ENCODE results near the gene CHKB.

The CHKB gene

GRCh38 chr22:50571264-50572175 lies 11.1 kb downstream of the CHKB start:
- no peak for DNase-seq

GRCh38 chr22:50570861-50571260 lies 11.8 kb downstream of the CHKB start:
- DNase-seq: no peak

- DNase-seq: no peak
Measured at GRCh38 chr22:50569896-50570535, 12.6 kb downstream of the CHKB start.

- no peak for DNase-seq
Measured at GRCh38 chr22:50569041-50569459, 13.6 kb downstream of the CHKB start.

GRCh38 chr22:50568626-50569025 lies 14.0 kb downstream of the CHKB start:
- no peak for DNase-seq

GRCh38 chr22:50567721-50568252 lies 14.9 kb downstream of the CHKB start:
- no peak for DNase-seq

GRCh38 chr22:50564289-50564688 lies 18.4 kb downstream of the CHKB start:
- DNase-seq: no peak

GRCh38 chr22:50563413-50564160 lies 19.1 kb downstream of the CHKB start:
- peak; percentile 11 for DNase-seq

GRCh38 chr22:50562523-50563412 lies 19.9 kb downstream of the CHKB start, which contains the start of gene SYCE3:
Gene SYCE3, minus strand, starts transcription at chr22:50562919. Its CDS starts 6,514 bp downstream, at chr22:50556405.
- peak; percentile 96 for DNase-seq

- no peak for DNase-seq
Measured at GRCh38 chr22:50561401-50562358, 21.0 kb downstream of the CHKB start.

GRCh38 chr22:50560034-50560433 lies 22.6 kb downstream of the CHKB start:
- no peak for DNase-seq

GRCh38 chr22:50556703-50557102 lies 25.9 kb downstream of the CHKB start:
- DNase-seq: no peak

GRCh38 chr22:50553310-50553709 lies 29.3 kb downstream of the CHKB start:
- no peak for DNase-seq

GRCh38 chr22:50551160-50551752 lies 31.4 kb downstream of the CHKB start:
- no peak for DNase-seq

GRCh38 chr22:50550395-50550794 lies 32.3 kb downstream of the CHKB start:
- DNase-seq: no peak

- DNase-seq: no peak
Measured at GRCh38 chr22:50548921-50549790, 33.5 kb downstream of the CHKB start.

GRCh38 chr22:50548040-50548920 lies 34.4 kb downstream of the CHKB start:
- no peak for DNase-seq

- DNase-seq: no peak
Measured at GRCh38 chr22:50547263-50547985, 35.2 kb downstream of the CHKB start.
